Loucy (cell line): ENCODE measurements around the gene PLEK.

Experiments
- H2AFZ ChIP-seq: fragments of 200-600 bp; sonication (generic); 2 replicates; pipeline ENCODE4 v1.6.0; 2016; ENCODE audit warnings: antibody characterized with exemption, mild to moderate bottlenecking, low read length, moderate library complexity
- H3F3A ChIP-seq: fragments of 200-600 bp; 2 replicates; pipeline ENCODE4 v1.6.0; 2016; ENCODE audit warnings: antibody characterized with exemption, low read depth, mild to moderate bottlenecking
- H3K27me3 ChIP-seq: fragments of 200-600 bp; sonication (generic); 2 replicates; pipeline ENCODE4 v1.6.1; 2014; ENCODE audit warnings: low read length, mild to moderate bottlenecking; ENCODE audit not compliant: insufficient read depth, poor library complexity, severe bottlenecking
- H3K36me3 ChIP-seq: fragments of 200-600 bp; sonication (generic); 2 replicates; pipeline ENCODE4 v1.6.1; 2016; ENCODE audit warnings: low read length; ENCODE audit not compliant: insufficient read depth
- H3K4me1 ChIP-seq: fragments of 200-600 bp; sonication (generic); 2 replicates; pipeline ENCODE4 v1.5.1; 2014; ENCODE audit warnings: low read length, mild to moderate bottlenecking; ENCODE audit not compliant: insufficient read depth, poor library complexity, severe bottlenecking
- H3K4me2 ChIP-seq: fragments of 200-600 bp; sonication (generic); 2 replicates; pipeline ENCODE4 v1.6.0; 2014; ENCODE audit warnings: antibody characterized with exemption, low read length, low read depth, mild to moderate bottlenecking; ENCODE audit not compliant: poor library complexity, severe bottlenecking
- H3K4me3 ChIP-seq: fragments of 200-600 bp; sonication (generic); 2 replicates; pipeline ENCODE4 v1.5.1; 2014; ENCODE audit warnings: low read length, mild to moderate bottlenecking, mixed read lengths; ENCODE audit not compliant: poor library complexity, severe bottlenecking
- H3K79me2 ChIP-seq: fragments of 200-600 bp; sonication (generic); 2 replicates; pipeline ENCODE4 v1.6.1; 2014; ENCODE audit warnings: low read length; ENCODE audit not compliant: insufficient read depth
- H3K9ac ChIP-seq: fragments of 200-600 bp; sonication (generic); 2 replicates; pipeline ENCODE4 v1.6.0; 2014; ENCODE audit warnings: mild to moderate bottlenecking, low read depth, low read length, moderate library complexity; ENCODE audit not compliant: poor library complexity, severe bottlenecking
- H3K9me2 ChIP-seq: fragments of 200-600 bp; sonication (generic); replicated peaks from 2 replicates; pipeline ENCODE4 v1.6.1; 2016; ENCODE audit warnings: low read depth, low read length, mixed read lengths
- H3K9me3 ChIP-seq: fragments of 200-600 bp; sonication (generic); 2 replicates; pipeline ENCODE4 v1.6.1; 2014; ENCODE audit warnings: mild to moderate bottlenecking, antibody characterized with exemption, low read length, low read depth; ENCODE audit not compliant: insufficient read depth
- H4K20me1 ChIP-seq: fragments of 200-600 bp; sonication (generic); 2 replicates; pipeline ENCODE4 v1.6.0; 2014; ENCODE audit warnings: antibody characterized with exemption, low read length, mild to moderate bottlenecking; ENCODE audit not compliant: insufficient read depth, poor library complexity, severe bottlenecking
- EZH2phosphoT487 ChIP-seq: fragments of 200-600 bp; IDR thresholded peaks from 2 replicates; pipeline ENCODE4 v1.6.1; 2018; ENCODE audit warnings: antibody characterized with exemption, mild to moderate bottlenecking, moderate library complexity, borderline replicate concordance
- TF ChIP-seq, protein P1 (sequence below): fragments of 200-600 bp; sonication (generic); conservative IDR thresholded peaks from 2 replicates; pipeline ENCODE4 v1.5.1; 2014; ENCODE audit warnings: mild to moderate bottlenecking, antibody characterized with exemption, low read length

Gene PLEK

DNA sequence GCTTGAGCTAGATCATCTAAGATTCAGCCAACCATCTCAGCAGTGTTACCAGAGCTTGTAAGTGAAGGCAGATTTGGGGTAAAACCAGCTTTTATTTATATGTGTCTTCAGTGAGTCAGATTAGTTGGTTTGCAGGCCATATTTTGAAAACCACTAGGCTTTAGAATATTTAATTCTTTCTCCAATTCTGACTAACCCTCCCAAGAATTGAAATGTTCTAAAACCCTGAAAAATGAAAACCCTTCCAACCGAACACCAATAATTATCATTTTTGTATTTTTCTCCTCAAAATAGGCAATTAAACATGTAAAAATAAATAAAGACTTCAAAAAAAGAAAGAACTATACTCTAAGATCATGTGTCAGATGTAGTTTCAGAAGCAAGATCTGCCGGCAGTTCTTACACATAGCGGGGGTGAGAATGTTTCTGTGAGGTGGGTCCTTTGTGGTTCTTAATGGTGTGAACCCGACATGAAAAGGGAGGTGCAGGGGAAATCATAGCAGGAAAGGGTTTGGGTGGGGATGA is 14.2 kb downstream of the PLEK start:
- no peaks in the 10 kb centered on the region for H3F3A ChIP-seq

DNA sequence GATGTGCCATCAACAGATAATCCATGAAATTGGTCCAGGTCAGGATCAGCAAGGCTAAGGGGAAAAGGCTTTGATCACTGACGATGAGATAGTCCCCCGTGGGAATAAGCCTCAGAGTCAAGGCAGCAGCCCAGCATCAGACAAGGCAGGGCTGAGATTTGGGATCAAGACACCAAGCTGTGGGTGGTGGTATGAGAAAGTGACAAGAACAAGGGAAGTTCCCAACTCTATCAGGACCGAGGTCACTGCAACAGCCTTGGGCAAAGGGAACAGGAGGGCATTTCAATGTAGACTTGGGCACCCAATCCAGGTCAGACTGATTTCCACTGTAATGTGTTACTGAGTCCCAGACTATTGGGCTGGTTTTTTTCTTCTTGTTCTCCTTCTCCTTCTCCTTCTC is 18.7 kb downstream of the PLEK start:
- H3K9ac ChIP-seq = no peak overlapping the region
- H3K4me3 ChIP-seq = no peak overlapping the region
- H3K27me3 ChIP-seq = no peaks in the 10 kb centered on the region
- H3K4me2 ChIP-seq = no peak overlapping the region
- no peaks in the 10 kb centered on the region for H3K36me3 ChIP-seq
- H3K4me1 ChIP-seq = peaks cover 47% of the 10 kb centered on the region
- TF ChIP-seq, protein P1, sequence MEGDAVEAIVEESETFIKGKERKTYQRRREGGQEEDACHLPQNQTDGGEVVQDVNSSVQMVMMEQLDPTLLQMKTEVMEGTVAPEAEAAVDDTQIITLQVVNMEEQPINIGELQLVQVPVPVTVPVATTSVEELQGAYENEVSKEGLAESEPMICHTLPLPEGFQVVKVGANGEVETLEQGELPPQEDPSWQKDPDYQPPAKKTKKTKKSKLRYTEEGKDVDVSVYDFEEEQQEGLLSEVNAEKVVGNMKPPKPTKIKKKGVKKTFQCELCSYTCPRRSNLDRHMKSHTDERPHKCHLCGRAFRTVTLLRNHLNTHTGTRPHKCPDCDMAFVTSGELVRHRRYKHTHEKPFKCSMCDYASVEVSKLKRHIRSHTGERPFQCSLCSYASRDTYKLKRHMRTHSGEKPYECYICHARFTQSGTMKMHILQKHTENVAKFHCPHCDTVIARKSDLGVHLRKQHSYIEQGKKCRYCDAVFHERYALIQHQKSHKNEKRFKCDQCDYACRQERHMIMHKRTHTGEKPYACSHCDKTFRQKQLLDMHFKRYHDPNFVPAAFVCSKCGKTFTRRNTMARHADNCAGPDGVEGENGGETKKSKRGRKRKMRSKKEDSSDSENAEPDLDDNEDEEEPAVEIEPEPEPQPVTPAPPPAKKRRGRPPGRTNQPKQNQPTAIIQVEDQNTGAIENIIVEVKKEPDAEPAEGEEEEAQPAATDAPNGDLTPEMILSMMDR = no peak
- TF ChIP-seq EZH2phosphoT487 = no peak
- H3K9me3 ChIP-seq = no peaks in the 10 kb centered on the region
- no peaks in the 10 kb centered on the region for H3K9me2 ChIP-seq
- no peak overlapping the region for H2AFZ ChIP-seq
- H4K20me1 ChIP-seq = no peaks in the 10 kb centered on the region
- no peaks in the 10 kb centered on the region for H3K79me2 ChIP-seq
- 0 out of 2 replicates have a peak, but pooled peaks cover 2% of the 10 kb centered on the region for H3F3A ChIP-seq

More for the DNA sequence above, 14.2 kb downstream of the PLEK start:
- H2AFZ ChIP-seq = no peak overlapping the region
- H3K4me1 ChIP-seq = peaks cover 8% of the 10 kb centered on the region
- H3K36me3 ChIP-seq = no peaks in the 10 kb centered on the region
- no peaks in the 10 kb centered on the region for H3K9me2 ChIP-seq
- TF ChIP-seq, protein P1 = no peak
- no peak for TF ChIP-seq EZH2phosphoT487
- no peaks in the 10 kb centered on the region for H3K9me3 ChIP-seq
- no peaks in the 10 kb centered on the region for H4K20me1 ChIP-seq
- no peak overlapping the region for H3K4me3 ChIP-seq
- H3K79me2 ChIP-seq = no peaks in the 10 kb centered on the region
- no peaks in the 10 kb centered on the region for H3K27me3 ChIP-seq
- H3K4me2 ChIP-seq = no peak overlapping the region
- H3K9ac ChIP-seq = no peak overlapping the region

DNA sequence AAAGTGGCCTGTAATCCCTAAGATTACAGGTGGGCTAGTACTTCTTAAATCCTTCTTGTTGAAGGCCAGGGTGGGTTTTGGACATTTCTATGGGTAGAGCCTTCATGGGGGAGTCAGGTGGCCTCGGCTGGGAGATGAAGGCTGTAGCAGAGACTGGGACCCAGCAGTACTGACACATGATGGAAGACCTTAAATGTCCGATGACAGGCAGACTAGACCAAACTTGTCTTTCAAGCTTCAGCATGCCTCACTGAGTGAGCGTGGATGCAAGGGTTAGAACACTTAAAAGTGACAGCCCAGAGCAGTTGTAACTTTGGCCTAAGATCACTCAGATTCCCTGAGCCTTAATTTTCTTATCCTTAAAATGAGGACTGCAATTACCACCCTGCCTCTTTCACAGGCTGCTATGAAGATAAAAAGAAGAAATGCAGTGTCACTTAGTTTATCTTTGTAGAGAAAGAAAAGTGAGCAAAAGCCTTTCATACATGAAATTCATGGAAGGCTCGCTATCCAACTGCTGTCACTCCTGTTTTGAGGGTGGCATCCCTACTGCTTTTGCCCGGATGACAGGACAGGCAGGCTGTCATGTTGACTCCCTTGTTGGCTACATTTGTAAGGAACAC is 19.5 kb downstream of the PLEK start:
- H3K4me1 ChIP-seq = peaks cover 45% of the 10 kb centered on the region
- H3K79me2 ChIP-seq = no peaks in the 10 kb centered on the region
- TF ChIP-seq, protein P1 = no peak
- no peak for TF ChIP-seq EZH2phosphoT487
- H3K4me3 ChIP-seq = no peak overlapping the region
- no peak overlapping the region for H3K9ac ChIP-seq
- H2AFZ ChIP-seq = no peak overlapping the region
- H4K20me1 ChIP-seq = no peaks in the 10 kb centered on the region
- no peaks in the 10 kb centered on the region for H3K9me3 ChIP-seq
- H3K27me3 ChIP-seq = no peaks in the 10 kb centered on the region
- no peaks in the 10 kb centered on the region for H3K9me2 ChIP-seq
- no peaks in the 10 kb centered on the region for H3K36me3 ChIP-seq
- H3F3A ChIP-seq = 0 out of 2 replicates have a peak, but pooled peaks cover 2% of the 10 kb centered on the region
- H3K4me2 ChIP-seq = no peak overlapping the region
